ENCODE data around the gene ARNT2.

DNA sequence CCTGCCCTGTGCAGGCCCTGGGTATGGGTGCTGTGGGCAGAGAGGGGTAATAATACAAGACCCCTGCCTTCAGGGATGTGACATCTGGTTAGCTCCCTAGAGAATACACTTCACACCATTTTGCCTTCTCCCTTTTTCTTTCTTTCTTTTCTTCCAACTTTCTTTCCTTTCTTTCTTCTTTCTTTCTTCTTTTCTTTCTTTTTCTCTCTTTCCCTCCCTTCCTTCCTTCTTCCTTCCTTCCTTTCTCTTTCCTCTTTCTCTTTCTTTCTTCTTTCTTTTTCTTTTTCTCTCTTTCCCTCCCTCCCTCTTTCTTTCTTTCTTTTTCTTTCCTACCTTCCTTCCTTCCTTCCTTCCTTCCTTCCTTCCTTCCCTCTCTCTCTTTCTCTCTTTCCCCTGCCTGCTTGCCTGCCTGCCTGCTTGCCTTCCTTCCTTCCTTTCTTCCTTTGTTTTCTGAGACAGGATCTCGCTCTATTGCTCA lies 222.5 kb downstream of the ARNT2 start:
- TF ChIP-seq, protein P1, sequence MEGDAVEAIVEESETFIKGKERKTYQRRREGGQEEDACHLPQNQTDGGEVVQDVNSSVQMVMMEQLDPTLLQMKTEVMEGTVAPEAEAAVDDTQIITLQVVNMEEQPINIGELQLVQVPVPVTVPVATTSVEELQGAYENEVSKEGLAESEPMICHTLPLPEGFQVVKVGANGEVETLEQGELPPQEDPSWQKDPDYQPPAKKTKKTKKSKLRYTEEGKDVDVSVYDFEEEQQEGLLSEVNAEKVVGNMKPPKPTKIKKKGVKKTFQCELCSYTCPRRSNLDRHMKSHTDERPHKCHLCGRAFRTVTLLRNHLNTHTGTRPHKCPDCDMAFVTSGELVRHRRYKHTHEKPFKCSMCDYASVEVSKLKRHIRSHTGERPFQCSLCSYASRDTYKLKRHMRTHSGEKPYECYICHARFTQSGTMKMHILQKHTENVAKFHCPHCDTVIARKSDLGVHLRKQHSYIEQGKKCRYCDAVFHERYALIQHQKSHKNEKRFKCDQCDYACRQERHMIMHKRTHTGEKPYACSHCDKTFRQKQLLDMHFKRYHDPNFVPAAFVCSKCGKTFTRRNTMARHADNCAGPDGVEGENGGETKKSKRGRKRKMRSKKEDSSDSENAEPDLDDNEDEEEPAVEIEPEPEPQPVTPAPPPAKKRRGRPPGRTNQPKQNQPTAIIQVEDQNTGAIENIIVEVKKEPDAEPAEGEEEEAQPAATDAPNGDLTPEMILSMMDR (IDR thresholded peaks at IDR 0.05): no peak
- no peak for TF ChIP-seq POLR2A (IDR thresholded peaks at IDR 0.05)

Data from testis (tissue), 2 donors.